ENCODE results near the gene EVC.

EVC gene

GRCh38 chr4:5816851-5817375 is 105.9 kb downstream of the EVC start:
- TF ChIP-seq CTCF (IDR thresholded peaks at IDR 0.05; ENCODE audit: low read depth, low read length) (no peak), EZH2phosphoT487 (IDR thresholded peaks at IDR 0.05; ENCODE audit: low read depth) (no peak)
- Histone ChIP-seq H3K27ac (ENCODE audit: low read length) (no peak overlapping the region), H3K9ac (ENCODE audit: low read length) (no peak overlapping the region), H3K79me2 (ENCODE audit: low read length) (no peaks in the 10 kb centered on the region), H3K4me3 (ENCODE audit: low read length) (no peak overlapping the region), H4K20me1 (ENCODE audit: insufficient read depth, low read length) (0 out of 2 replicates have a peak, but pooled peaks cover 3% of the 10 kb centered on the region), H3K27me3 (ENCODE audit: low read depth, low read length) (no peaks in the 10 kb centered on the region), H2AFZ (ENCODE audit: low read depth, low read length) (no peak overlapping the region), H3K9me3 (ENCODE audit: insufficient read depth, low read length) (no peaks in the 10 kb centered on the region), H3K4me1 (ENCODE audit: low read length) (no peaks in the 10 kb centered on the region), H3K36me3 (replicated peaks; ENCODE audit: low read depth, low read length) (peaks cover 11% of the 10 kb centered on the region), H3K4me2 (ENCODE audit: low read length) (no peak overlapping the region)

- TF ChIP-seq CTCF (IDR thresholded peaks at IDR 0.05; ENCODE audit: low read depth, low read length), result peak; percentile 66
- no peak for TF ChIP-seq EZH2phosphoT487 (IDR thresholded peaks at IDR 0.05; ENCODE audit: low read depth)
- Histone ChIP-seq H2AFZ (ENCODE audit: low read depth, low read length) (no peak overlapping the region), H3K9me3 (ENCODE audit: insufficient read depth, low read length) (no peaks in the 10 kb centered on the region), H3K27ac (ENCODE audit: low read length) (no peak overlapping the region), H4K20me1 (ENCODE audit: insufficient read depth, low read length) (peaks cover 7% of the 10 kb centered on the region; the same call in 1 of the 2 replicates), H3K9ac (ENCODE audit: low read length) (no peak overlapping the region), H3K79me2 (ENCODE audit: low read length) (no peaks in the 10 kb centered on the region), H3K36me3 (replicated peaks; ENCODE audit: low read depth, low read length) (peaks cover 6% of the 10 kb centered on the region), H3K4me2 (ENCODE audit: low read length) (no peak overlapping the region), H3K4me3 (ENCODE audit: low read length) (no peak overlapping the region), H3K27me3 (ENCODE audit: low read depth, low read length) (no peaks in the 10 kb centered on the region), H3K4me1 (ENCODE audit: low read length) (peaks cover 10% of the 10 kb centered on the region)
Observed at GRCh38 chr4:5821665-5822358, 110.8 kb downstream of the EVC start.

GRCh38 chr4:5822619-5823018 is 111.6 kb downstream of the EVC start:
- Histone ChIP-seq H3K9me3 (ENCODE audit: insufficient read depth, low read length) (no peaks in the 10 kb centered on the region), H3K27me3 (ENCODE audit: low read depth, low read length) (no peaks in the 10 kb centered on the region), H3K4me1 (ENCODE audit: low read length) (peaks cover 10% of the 10 kb centered on the region), H2AFZ (ENCODE audit: low read depth, low read length) (no peak overlapping the region), H3K4me2 (ENCODE audit: low read length) (no peak overlapping the region), H3K4me3 (ENCODE audit: low read length) (no peak overlapping the region), H3K27ac (ENCODE audit: low read length) (no peak overlapping the region), H4K20me1 (ENCODE audit: insufficient read depth, low read length) (peaks cover 7% of the 10 kb centered on the region; the same call in 1 of the 2 replicates), H3K36me3 (replicated peaks; ENCODE audit: low read depth, low read length) (peaks cover 6% of the 10 kb centered on the region), H3K9ac (ENCODE audit: low read length) (no peak overlapping the region), H3K79me2 (ENCODE audit: low read length) (no peaks in the 10 kb centered on the region)
- TF ChIP-seq CTCF (IDR thresholded peaks at IDR 0.05; ENCODE audit: low read depth, low read length), result no peak

GRCh38 chr4:5823542-5824211 is 112.7 kb downstream of the EVC start:
- TF ChIP-seq EZH2phosphoT487 (IDR thresholded peaks at IDR 0.05; ENCODE audit: low read depth), result no peak
- no peak for TF ChIP-seq CTCF (IDR thresholded peaks at IDR 0.05; ENCODE audit: low read depth, low read length)
- H3K4me1 ChIP-seq (ENCODE audit: low read length), result peaks cover 10% of the 10 kb centered on the region
- H3K27me3 ChIP-seq (ENCODE audit: low read depth, low read length), result no peaks in the 10 kb centered on the region
- H3K9me3 ChIP-seq (ENCODE audit: insufficient read depth, low read length), result no peaks in the 10 kb centered on the region
- peaks cover 7% of the 10 kb centered on the region; the same call in 1 of the 2 replicates for H4K20me1 ChIP-seq (ENCODE audit: insufficient read depth, low read length)
- no peaks in the 10 kb centered on the region for H3K79me2 ChIP-seq (ENCODE audit: low read length)
- no peak overlapping the region for H3K4me2 ChIP-seq (ENCODE audit: low read length)
- no peak overlapping the region for H3K9ac ChIP-seq (ENCODE audit: low read length)
- H3K27ac ChIP-seq (ENCODE audit: low read length), result no peak overlapping the region
- H2AFZ ChIP-seq (ENCODE audit: low read depth, low read length), result no peak overlapping the region
- H3K4me3 ChIP-seq (ENCODE audit: low read length), result no peak overlapping the region
- peaks cover 6% of the 10 kb centered on the region for H3K36me3 ChIP-seq (replicated peaks; ENCODE audit: low read depth, low read length)

Data from OCI-LY3 (cell line).